Measurements from ENCODE around the gene DRAP1. TPM values are rescaled to one million over a fixed set of nuclear protein-coding genes. Genes with fewer than 3 reads are reported as not detected.

DRAP1 gene, protein sequence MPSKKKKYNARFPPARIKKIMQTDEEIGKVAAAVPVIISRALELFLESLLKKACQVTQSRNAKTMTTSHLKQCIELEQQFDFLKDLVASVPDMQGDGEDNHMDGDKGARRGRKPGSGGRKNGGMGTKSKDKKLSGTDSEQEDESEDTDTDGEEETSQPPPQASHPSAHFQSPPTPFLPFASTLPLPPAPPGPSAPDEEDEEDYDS
- 419 and 440 TPM in 2 replicates for total RNA-seq

DNA sequence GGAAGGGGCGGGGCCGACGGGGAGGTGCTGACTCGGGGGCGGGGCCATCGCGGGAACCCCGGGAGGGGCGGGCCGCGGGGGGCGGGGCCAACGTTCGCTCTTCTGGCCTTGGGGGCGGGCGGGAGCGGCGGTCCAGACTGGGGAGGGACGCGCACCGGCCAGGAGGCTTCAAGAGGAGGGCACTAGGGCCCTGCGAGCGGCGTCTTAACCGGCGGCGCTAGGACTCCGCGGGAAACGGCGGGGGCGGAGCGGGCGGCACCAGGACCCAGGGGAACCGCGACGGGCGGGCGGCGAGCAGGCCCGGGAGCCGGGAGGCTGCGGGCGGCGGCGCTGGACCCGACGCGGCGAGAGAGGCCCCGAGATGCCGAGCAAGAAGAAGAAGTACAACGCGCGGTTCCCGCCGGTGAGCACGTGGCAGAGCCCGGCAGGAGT is at the start of gene DRAP1:
Gene DRAP1 (plus strand): TSS at position 286 of the 432 bp plus-strand sequence. CDS start 76 bp downstream, at position 362.

DNA sequence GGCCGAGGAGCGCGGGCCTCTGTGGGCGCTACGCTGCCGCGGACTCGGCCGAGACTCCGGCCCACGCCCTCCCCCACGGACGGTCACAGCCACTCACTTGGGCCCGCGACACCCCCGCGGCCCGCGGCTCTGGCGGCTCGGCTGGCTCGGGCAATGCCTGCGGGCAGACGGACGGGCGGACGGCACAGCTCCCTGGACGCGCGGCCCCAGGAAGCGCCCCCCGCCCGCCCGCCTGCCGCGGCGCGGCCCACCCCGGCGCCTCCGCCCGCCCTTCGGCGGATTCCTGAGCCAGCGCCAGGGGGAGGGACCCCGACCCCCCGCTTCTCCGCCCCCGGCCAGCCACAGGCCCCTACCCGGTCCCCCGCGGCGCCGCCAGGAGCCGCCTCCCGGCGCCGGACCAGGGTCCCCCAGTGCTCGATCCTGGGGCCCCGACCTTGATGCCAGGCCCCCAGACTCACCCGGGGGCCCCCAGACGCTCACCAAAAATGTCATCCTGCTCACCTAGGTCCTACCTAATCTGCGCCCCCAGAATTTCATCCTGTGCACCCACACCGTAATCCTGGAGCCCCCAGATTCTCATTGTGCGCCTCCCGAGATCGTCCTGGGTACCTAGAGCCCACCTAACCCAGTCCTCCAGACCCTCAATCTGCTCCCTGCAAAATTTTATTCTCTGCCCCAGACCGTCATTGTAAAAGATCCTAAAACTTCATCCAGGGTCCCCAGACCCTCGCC is 46.5 kb upstream of the DRAP1 start, which contains the start of gene EFEMP2:
Gene EFEMP2 (minus strand): TSS at position 215 of the 732 bp plus-strand sequence. CDS start 446 bp downstream, outside the sequence.

GRCh38 chr11:65879617-65880016 is 39.6 kb upstream of the DRAP1 start, which contains the start of gene CTSW:
Gene CTSW (plus strand): TSS chr11:65879837. CDS start chr11:65879855, 18 bp downstream.

DNA sequence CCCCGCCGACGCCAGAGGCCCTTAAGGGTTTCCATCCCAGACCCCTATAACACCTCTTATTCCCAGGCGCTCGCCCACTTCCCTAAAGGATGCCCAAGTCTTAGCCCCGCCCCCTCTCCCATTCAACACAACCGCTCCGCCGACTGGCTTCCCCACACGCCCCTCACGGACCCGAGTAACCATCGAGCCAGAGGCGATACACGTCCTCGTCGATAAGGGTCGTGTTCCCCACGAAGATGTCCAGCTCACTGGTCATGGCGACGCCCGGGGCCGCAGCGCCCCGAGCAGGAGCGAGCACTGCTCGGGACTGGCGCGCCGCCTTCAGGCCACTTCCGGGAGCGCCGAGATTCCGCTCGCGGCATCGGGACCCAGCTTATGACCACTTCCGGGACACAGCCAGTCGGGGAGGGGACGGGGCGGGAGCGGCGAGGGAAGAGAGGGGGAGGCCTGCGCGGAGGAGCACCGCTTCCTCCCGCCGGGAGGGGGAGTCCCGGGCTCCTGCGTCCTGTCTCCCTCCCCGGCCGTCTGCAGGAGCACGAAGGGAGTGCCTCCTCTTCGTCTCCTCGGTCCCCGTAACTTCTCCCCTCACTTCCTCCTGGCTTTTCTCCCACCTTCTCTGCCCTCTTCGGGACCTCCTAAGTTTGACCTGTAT is 30.9 kb upstream of the DRAP1 start, which contains the start of gene FIBP:
Gene FIBP (minus strand): TSS at position 309 of the 652 bp plus-strand sequence. CDS start 53 bp downstream, at position 256.

GRCh38 chr11:65890324-65891218 is 28.7 kb upstream of the DRAP1 start, which contains the start of gene CCDC85B:
Gene CCDC85B (plus strand): TSS chr11:65890673. CDS start chr11:65890784, 111 bp downstream.

GRCh38 chr11:65900125-65900898 is 18.9 kb upstream of the DRAP1 start, which contains the start of gene FOSL1:
Gene FOSL1 (minus strand): TSS chr11:65900388. CDS start chr11:65900339, 49 bp downstream.

DNA sequence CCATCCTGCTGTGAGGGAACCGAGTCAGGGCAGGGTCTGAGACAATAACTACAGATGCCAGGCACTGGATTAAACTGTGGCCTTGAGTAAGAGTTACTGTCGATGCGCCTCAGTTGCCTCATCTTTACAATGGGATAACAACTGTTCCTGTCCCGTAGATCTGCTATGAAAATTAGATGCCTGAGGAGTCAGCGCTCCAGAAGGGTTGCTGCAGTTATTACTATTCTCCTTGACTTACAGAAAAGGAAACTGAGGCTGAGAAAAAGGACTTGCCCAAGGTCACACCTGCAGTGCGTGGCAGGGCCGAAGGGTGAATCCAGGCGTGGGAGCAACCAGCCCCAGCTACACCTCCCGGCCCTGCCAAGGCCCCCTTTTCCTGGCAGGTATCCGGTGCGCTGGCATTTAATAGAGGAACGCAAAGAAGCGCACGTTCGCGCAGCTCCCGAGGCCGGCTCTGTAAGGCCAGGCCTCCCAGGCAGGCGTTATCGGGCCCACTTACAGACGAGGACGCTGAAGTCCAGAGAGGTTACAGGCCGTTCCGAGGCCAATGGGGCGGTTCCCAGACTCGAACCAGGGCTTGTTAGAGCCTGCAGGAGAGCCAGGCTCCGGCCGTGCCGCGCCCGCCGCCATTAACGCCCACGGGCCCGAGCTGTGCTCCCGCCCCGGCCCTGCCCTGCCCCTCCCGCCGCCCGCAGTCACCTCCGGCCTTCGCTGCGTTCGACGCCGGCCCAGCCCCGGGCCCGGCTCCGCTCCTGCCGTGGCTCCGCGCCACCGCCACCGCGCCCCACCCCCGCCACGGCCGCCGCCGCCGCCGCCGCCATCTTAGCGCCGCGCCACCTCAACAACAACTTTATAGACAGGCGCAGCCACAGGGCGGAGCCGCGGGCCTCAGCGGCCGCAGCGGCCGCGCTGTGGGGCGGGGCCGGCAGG is 750 bp upstream of the DRAP1 start, which contains the start of gene C11orf68:
Gene C11orf68 (minus strand): TSS at position 852 of the 930 bp plus-strand sequence. CDS start 31 bp downstream, at position 821.

GRCh38 chr11:65945430-65945911 is 26.2 kb downstream of the DRAP1 start, which contains the start of gene TSGA10IP:
Gene TSGA10IP (plus strand): TSS chr11:65945480. CDS start chr11:65945676, 196 bp downstream.

DNA sequence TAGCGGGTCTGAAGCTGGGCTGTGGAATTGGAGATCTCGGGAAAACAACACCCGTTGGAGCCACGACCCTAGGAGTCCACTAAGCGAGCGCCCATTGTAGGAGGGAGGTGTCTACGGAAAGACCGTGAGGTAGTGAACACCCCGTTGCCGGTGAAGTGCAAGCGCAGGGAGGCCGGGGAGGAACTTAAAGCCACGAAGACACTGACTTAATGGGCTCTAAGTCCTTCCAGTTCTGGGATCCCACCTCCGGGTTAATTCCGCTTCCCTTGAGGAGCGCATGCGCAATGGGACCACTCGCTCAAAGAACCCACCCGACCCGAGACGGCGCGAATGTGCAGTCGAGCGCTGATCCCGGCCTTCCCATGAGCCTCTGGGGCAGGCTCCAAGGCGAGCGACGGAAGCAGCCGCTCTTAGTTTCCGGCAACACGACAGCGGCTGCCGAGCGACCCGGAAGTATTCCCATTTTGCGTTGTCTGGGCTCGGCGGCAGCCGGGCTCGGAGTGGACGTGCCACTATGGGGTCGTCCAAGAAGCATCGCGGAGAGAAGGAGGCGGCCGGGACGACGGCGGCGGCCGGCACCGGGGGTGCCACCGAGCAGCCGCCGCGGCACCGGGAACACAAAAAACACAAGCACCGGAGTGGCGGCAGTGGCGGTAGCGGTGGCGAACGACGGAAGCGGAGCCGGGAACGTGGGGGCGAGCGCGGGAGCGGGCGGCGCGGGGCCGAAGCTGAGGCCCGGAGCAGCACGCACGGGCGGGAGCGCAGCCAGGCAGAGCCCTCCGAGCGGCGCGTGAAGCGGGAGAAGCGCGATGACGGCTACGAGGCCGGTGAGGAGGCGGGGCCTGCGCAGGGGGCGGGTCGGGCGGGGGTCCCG is 42.3 kb downstream of the DRAP1 start, which contains the start of gene SART1:
Gene SART1 (plus strand): TSS at position 468 of the 874 bp plus-strand sequence. CDS start 47 bp downstream, at position 515.

Other genes starting within 250 kb of the DRAP1 start
- 41.0 and 43.7 TPM in 2 replicates for gene KAT5, start 207.2 kb upstream of the DRAP1 start, total RNA-seq
- gene RNASEH2C, start 198.6 kb upstream of the DRAP1 start, total RNA-seq, result 66.0 and 76.0 TPM in 2 replicates
- 4.9 and 5.5 TPM in 2 replicates for gene AP5B1, start 138.4 kb upstream of the DRAP1 start, total RNA-seq
- gene OVOL1, start 132.4 kb upstream of the DRAP1 start, total RNA-seq, result not detected in 2 replicates
- gene SNX32, start 85.5 kb upstream of the DRAP1 start, total RNA-seq, result 0.15 and 0.67 TPM in 2 replicates
- 2,022 and 2,183 TPM in 2 replicates for gene CFL1, start 61.2 kb upstream of the DRAP1 start, total RNA-seq
- gene MUS81, start 59.0 kb upstream of the DRAP1 start, total RNA-seq, result 44.6 and 47.2 TPM in 2 replicates
- 86.2 and 96.8 TPM in 2 replicates for gene EFEMP2, start 46.6 kb upstream of the DRAP1 start, total RNA-seq
- 0.15 and 0.34 TPM in 2 replicates for gene CTSW, start 39.6 kb upstream of the DRAP1 start, total RNA-seq
- 228 and 231 TPM in 2 replicates for gene FIBP, start 31.0 kb upstream of the DRAP1 start, total RNA-seq
- 222 and 228 TPM in 2 replicates for gene CCDC85B, start 28.8 kb upstream of the DRAP1 start, total RNA-seq
- gene FOSL1, start 19.0 kb upstream of the DRAP1 start, total RNA-seq, result 108 and 111 TPM in 2 replicates
- gene C11orf68, start 364 bp upstream of the DRAP1 start, total RNA-seq, result 25.4 and 28.5 TPM in 2 replicates
- under 0.01 TPM in 1 of 2 replicates, not detected in the other for gene TSGA10IP, start 26.1 kb downstream of the DRAP1 start, total RNA-seq
- 46.7 and 47.3 TPM in 2 replicates for gene SART1, start 42.3 kb downstream of the DRAP1 start, total RNA-seq
- gene EIF1AD, start 82.7 kb downstream of the DRAP1 start, total RNA-seq, result 26.9 and 35.5 TPM in 2 replicates
- gene BANF1, start 83.1 kb downstream of the DRAP1 start, total RNA-seq, result 119 and 126 TPM in 2 replicates
- gene CST6, start 92.6 kb downstream of the DRAP1 start, total RNA-seq, result 0.84 and 1.0 TPM in 2 replicates
- gene CATSPER1, start 107.1 kb downstream of the DRAP1 start, total RNA-seq, result 0.30 TPM in 1 of 2 replicates, not detected in the other
- 0.59 and 1.2 TPM in 2 replicates for gene GAL3ST3, start 129.7 kb downstream of the DRAP1 start, total RNA-seq
- 186 and 221 TPM in 2 replicates for gene SF3B2, start 132.9 kb downstream of the DRAP1 start, total RNA-seq
- gene PACS1, start 150.8 kb downstream of the DRAP1 start, total RNA-seq, result 12.0 and 15.3 TPM in 2 replicates